CD4-positive, alpha-beta T cell treated with Interleukin-4 for 1 hour (primary cell): ENCODE results near the gene ANO6.

Experiments used
- DNase-seq, 2 donors: peaks; one replicate each; pipeline ENCODE4 v3.0.0-alpha.2; 2020 to 2022

ANO6 gene

DNA sequence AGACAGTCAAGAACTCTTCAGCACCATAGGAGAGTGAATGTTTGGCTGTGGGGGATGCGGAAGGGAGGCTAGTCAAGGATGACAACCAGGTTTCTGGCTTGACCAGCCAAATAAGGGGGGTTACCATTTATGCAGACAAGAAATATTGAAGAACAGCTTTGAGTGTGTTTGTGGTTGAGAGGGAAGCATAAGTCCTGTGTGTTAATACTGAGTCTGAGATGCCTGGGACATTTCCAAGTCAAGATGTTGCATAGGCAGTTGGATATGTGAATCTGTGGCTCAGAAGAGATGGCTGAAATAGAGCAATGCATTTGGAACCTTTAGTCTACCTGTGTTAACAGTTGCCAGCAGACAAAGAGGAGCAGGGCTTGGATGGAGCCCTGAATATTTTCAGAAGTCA, 66.1 kb downstream of the ANO6 start:
- DNase-seq, result no peak

DNA sequence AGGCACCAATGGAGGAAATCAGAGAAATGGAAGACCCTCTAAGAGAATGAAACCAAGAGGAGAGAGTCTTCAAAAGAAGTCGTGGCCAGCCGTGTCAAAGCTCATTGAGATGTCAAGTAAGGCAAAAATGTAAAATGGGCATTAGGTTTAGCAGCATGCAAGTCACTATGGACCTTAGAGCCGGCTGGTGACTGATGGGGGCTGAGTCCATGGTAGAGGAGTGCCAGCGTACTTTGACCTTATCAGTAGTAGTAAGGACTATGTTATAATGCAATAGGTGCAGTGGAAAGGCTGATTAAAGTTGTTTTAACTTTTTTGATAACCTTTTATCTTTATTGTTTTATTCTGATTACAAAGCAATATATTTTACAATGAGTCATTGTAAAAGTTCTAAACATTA, 66.5 kb downstream of the ANO6 start:
- no peak for DNase-seq

DNA sequence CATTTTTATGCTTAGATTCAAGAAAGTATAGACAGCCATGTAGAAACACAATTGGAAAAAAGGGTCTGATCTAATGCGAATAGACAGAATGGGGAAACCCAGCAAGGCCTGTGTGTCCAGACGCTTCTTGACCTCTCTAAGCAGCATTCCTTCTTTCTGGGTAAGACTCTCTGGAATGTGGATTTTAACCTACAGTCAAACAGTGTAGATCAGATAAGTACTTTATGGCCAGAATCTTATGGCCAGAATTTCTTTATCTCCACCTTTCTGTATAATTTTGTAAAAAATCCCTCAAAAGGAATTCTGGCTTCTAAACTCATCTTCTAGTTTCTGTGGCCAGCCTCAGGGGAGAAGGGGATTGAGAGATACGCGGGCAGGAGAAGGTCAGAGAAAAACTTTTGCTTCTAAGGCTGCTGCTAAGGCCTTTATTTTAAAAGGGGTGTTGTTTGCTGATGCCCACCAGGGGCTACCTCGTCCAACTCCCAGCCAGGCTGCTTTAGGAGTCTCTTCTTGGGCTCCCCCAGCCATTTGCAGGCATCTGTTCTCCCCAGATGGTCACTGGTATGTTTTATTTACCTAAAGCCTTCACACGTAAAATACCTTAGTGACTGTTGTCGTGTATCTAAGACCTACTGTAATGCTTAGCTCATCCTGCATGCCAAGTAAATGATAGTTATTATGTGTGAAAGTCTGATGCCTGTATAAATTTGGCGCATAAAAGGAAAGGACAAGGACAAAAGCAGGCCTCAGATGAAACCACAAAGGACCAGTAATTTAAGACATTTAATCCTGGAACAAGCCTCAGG, 68.4 kb downstream of the ANO6 start:
- no peak for DNase-seq

DNA sequence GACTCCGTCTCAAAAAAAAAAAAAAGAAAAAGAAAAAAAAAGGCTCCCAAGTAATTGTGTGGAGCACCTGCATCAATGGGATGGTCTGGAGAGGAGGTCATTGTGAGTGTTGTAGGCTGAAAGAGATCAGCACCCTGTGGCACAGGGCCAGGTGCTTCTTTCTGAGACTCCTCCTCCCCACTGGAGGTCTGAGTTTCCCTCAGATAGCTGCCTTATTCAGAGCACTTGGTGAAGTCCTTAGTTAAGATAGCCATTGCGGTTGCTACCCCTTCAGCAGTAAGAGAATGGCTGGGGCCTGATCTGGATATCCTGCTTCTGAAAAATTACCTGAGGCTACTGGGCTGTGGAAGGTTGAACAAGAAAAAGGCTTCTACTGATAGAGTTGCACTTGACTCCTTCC, 69.8 kb downstream of the ANO6 start:
- no peak for DNase-seq

DNA sequence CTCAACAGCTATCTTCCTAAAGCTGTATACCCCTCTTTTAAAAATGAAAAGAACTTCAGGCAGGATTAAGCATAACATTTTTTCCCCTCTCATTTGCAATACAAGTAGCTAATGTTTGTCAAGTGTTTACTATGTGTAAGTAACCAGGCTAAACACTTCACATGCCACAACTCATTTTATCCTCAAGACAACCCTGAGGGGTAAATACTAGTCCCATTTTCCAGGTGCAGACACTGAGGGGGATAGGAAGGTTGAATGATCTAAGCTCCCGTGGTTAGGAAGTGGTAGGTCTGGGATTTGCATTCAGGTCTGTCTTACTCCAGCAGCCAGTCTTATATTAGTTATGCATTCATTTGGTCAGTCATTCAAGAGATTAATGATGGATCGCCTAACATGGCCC, 70.7 kb downstream of the ANO6 start:
- no peak for DNase-seq

DNA sequence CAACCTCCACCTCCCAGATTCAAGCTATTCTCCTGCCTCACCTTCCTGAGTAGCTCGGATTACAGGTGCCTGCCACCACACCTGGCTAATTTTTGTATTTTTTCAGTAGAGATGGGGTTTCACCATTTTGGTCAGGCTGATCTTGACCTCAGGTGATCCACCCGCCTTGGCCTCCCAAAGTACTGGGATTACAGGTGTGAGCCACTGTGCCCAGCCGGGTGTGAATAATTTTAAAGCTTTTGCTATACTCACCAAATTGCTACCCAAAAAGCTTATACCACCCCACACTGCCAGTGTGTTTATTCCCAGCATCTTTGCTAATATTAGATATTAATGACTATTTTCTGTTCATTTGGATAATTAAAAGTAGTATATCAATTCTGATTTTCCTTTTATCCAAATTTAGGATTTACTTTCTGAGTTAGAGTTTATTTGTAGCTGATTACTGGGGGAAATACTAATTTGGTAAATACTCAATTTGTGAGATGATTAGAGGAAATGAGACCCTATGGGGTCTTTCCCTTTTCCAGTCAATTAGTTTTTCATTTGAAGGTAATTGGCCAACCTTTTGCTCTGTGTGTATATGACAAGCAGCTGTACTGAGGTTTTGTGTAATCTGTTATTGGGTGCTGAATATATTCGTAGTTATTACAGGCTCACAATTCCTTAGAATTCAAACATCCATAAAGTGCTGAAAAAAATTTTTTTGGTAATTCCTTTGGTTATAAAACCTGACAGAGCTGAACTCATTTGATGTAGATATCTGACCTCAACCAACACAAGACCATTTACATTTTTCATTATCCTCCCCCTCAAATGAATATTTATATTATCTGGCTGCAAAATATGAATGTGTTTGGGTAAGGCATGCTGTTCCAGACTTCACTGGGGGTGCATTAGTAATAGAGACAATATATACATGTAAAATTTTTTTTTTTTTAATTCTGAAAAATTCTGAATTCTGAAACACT, 73.6 kb downstream of the ANO6 start:
- no peak for DNase-seq

DNA sequence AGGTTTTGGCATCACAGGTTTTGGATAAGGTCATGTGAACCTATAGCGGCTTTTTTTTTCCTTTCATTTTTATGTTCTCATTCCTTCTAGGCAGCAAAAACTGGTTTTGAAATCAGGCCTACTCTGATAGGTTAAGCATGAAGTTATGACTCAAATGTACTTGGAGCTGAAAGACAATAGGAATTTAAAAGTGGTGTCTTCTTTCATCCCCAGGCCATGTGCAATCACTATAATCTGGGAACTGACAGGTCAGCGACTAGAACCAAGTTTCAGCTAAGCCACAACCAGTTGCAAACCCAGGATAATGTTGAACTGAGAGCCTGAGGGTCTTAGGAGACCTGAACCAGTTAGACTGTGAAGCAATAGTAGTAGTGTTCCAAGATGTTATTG, 74.3 kb downstream of the ANO6 start:
- no peak for DNase-seq

DNA sequence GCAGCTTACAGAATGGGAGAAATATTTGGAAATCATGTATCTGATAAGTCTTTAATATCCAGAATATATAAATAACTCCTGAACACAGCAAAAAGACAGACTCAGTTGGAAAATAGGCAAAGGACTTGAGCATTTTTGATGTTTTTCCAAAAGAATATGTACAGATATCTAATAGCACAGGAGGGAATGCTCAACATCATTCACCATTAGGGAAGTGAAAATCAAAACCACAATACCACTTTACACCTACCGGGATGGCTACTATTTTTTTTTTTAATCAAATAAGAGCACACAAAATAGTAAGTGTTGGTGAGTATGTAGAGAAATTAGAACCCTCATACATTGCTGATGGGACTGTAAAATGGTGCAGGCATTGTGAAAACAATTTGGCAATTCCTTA, 75.6 kb downstream of the ANO6 start:
- DNase-seq, result no peak

DNA sequence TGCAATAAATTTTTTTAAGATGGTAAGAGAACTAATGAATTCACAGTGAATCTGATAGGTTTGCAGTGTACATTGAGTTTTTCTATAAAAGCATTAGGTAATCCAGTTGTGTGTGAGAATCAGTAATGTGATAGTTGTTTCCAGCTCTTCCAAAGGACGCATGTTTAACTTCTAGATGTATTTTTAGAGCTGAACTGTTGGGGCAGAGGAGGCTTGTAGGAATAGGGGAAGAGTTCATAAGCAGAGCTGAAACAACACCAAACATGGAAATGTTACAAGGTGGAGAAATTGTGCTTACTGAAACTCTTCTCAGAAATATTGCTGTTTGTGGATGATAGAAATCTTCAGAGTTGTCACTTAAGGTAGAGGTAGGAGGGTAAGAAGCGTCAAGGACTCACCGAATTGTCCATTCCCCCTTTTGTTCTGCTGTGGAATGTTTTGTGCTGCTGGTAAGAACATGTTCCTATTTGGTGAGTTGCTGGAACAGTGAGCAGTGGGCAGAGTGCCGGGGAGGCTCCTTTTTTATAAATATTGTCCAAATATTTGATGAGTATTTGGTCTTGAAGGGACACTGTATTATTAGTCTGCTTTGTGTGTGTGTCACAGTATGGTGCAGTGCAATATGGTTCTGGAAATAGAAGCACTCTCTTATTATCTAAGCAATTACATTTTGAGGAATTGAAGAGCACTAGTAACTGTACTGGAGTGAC, 76.7 kb downstream of the ANO6 start:
- DNase-seq, result no peak

DNA sequence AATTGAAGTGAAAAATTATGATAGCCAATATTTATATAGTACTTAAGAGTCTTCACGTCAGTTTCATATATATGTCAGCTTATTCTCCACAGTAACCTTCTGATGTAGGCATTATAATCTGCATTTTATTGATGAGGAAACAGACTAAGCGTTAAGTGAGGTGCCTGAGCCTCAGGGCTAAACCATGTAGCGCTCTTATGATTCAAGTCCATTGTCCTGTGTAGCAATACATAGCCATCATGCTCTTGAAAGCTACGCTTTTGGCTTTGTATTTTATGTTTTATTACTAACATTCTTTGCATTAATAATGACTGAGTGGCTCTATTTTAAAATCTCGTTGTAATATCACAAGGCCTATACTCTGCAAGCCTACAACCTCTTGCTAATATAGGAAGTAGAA, 79.0 kb downstream of the ANO6 start:
- DNase-seq, result no peak

DNA sequence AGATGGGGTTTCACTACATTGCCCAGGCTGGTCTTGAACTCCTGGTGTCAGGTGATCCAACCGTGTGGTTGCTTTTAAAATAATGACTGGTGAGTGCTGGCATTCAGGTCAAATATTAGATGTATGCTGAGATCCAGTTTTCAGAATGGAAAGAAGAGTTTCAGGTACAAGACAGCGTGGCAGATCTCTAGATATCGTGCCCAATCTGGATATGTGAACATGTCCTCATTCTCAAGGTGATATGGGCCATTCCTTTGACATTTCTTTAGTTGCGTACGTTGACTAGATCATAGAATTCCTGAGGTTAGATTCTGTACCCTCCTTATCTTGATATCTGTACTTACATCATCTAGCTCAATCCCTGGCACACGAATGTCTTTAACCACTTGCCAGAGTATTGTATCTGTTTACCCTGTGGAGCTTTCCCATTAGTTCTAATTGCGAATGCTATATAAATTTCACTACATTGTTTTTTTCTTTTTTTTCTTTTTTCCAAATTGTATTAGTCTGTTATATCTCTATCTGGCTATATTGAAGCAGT, 80.2 kb downstream of the ANO6 start:
- DNase-seq, result no peak

DNA sequence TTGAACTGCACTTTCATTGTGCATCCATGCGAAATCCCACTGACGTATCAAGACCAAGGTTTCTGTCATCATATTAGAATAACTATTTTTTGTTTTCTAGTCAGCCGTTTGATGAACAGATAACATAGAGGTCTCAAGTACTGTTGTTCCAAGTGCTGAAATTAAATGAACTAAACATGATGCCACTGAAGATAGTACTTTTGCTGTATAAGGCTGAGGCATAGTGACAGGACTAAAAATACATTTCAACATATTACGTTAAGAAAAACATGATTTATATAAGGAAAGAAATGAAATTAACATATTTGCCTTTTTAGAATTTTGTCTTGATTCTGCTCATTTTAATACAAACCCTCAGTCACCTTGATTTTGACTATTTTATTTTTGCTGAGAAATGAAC, 82.2 kb downstream of the ANO6 start:
- DNase-seq, result no peak

DNA sequence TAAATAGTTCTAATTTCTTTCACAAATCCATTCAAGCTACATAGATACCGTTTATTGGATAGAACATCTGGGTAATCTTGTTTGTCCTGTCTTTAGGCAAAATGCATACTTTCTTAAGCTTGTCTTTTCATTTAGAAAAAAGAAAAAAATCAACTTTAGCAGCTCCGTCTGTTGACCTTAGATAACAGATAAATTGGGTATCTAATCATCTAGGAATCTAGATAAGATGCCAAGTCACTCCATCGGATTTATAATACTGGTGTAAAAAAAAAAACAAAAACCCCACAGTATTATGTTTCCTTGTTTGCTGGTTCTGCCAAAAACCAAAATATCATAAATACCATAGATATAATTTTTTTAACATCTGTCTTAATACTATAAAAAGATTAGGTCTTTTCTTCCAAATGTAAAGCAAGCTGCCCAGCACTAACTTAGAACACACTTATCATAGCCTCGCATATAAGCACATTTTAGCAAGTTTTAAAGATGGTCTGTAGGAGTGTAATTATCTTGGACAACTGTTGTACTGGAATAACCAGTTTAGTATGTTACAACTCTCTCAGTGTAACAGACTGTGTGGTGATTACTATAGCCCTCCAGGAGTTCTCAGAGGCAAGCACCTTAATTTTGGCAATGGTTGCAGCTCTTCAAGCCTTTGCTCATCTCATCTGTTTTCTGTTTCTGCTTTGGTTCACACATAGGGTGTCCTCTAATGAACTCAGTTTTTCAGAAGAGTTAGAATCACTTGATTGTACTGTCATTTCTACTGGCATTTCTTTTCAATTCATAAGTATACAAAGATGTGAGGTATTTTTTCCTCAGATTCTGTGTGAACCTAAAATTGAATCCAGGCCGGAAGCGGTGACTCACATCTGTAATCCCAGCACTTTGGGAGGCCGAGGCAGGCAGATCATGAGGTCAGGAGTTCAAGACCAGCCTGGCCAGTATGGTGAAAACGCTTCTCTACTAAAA, 83.1 kb downstream of the ANO6 start:
- no peak for DNase-seq

DNA sequence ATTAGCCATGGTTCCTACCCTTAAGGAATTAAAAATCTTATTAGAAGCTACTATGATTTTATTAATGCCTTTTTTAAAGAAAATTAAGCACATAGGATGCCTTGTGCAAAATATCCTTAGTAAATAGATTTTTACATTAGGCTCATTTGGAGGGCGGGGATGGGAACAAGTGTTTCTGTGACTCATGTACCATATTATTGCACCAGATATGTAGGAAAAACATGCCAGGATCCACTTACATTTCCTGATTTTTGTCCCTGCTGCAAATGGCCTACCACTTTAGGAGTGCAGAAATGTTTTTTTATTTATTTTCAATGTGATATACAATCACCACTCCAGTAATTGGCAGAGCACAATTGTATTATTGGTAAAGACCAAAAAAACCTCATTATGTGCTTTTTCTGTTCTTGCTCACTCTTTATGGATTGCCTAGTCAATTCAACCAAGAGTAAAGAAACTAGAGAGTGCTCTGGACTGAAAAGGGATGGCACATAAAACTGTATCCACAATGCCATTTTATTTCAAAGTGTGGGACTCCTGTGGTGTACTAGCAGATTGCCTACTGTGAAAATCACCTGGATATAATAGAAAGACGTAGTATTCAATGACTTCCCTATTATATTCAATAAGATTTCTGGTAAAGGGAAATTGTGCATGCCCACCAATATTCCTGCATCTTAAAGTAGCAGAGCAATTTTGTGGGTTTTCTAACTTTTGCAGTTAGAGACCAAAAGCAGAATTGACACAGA, 86.9 kb downstream of the ANO6 start:
- no peak for DNase-seq

DNA sequence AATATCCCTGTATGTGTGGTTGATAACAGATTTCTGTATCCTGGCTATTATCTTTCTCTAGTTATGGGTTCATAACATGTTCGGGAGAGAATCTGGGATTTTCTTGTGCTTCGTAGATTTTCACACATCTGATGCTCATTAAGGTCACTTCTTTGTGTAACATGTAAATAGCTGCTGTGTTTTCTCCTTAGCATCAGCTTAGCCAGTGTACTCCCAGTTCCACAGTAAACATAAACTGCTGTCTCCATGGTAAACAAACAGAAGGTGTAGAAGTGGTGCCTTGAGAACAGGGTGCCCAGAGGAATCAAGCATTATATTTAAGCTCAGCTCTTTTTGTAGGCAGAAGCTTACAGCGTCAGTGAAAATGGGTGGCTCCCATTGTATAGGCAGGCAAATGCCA, 88.0 kb downstream of the ANO6 start:
- DNase-seq, result no peak

DNA sequence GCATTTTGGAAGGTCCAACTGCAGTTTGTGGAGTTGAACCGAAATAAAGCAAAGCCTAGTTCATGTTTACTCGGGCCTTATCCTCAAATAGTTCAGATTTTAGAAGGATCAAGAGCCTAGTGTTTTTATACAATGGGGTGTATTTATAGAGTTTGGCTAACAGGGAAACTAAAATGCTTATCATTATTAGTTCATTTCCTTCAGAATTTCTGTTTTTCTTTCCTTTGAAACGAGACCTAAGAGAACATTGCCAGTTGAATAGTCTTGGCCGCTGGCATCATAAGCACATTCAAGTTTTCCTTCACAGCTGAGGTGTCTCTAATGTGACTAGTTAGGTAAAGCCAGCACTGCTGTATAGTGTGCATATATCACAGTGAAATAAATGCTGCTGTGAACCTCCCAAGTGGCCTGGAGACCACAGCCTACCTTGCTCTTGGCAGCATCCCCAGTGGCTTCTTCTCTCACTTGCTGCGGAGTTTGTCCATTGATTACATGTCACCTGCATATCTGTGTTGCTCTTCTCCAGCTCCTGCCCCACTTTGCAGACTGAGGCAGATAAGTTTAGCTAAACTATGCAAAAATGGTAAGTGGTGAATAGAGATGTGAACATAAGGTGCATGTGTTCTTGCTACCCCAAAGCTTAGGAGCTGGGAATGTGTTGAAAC, 88.8 kb downstream of the ANO6 start:
- no peak for DNase-seq

DNA sequence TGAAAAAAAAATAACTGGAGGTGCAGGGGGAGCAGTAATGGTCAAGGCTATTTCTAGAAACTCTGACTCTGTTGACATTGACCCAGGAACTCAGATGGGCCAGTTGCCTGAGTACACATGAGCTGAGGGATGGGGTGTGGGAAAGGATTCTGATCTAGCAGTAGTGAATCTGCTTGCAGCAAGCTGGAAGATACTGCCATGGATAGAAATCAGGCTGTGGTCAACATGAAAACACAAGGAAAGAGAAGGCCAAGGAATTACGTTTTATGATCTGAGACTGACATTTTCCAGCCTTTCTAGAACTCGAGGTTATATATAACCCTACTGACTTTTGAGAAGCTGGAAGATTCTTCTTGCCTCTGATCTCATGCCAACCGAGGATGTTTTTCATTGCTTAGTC, 90.0 kb downstream of the ANO6 start:
- DNase-seq, result no peak

DNA sequence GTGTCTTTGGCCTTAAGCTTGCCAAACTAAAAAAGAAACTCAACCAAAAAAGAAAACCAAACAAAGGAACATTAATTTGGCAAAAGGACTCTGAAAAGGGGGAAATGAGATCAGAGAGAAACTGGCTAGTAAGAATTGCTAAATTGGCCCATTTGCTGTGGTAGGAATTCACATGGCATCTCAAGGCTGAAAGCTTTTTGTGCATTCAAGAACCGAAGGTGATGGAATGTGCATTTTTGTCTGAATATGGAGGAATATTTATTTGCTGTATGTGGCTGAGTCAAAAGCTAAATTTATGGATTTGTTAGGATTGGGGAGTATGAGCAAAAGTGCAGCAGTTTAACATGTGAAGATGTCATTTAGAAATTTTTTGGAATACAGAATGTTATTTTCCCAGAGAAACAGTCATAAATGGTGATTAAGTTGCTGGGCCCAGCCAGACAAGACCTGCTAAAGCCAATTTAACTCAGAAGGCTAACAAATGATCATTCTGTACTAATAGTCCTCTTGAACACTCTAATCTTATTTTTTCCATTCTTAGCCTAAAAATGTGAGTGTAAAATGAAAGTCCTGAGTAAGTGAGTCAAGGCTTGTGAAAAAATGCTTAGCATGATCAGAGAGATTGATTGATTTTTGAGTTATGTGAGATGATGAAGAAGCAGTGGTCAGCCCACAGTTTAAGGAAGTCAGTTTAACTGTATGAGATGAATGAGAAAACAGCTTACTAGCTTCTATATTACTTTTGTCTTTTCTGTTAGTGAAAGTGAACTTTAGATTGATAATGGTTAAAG, 94.1 kb downstream of the ANO6 start:
- no peak for DNase-seq

DNA sequence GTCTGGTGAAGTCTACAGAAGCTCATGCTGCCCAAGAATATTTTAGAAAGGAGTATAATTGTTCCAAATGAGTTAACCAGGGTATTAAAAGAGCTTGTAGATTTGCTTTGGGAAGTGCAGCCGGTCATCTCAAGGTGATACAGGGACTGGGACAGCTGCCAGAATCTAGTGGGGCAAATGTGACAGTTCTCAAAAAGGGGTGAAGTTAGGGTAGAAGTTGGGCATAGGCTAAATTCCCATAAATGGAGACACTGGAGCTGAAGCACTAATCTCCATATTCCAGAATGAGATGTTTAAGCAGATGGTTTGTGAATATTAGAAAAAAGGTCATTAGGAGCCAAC, 94.7 kb downstream of the ANO6 start:
- no peak for DNase-seq

DNA sequence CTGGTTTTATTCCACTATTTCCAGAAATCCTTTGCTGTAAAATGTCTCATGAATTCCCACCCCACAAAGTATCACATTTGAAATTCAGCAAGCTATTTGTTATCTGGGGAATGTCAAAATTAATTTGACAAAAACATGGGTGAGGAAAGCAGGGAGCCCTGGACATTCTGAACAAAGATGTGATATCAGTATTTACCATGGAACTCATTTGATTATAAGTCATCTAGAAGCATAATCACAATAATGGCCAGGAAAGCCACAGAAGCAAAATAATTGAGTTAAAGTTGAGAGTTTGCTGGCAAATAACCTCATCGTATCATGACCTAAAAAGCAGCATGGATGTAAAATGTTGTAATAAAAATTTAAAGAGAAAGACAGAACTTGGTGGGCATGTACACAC, 96.1 kb downstream of the ANO6 start:
- no peak for DNase-seq
